DND-41 (cell line): ENCODE data around the gene TET3.

ENCODE experiments used
- EZH2 ChIP-seq: IDR thresholded peaks from 3 replicates; pipeline ENCODE4 v1.6.1; 2012; ENCODE audit warnings: borderline replicate concordance, low read depth, mild to moderate bottlenecking, moderate library complexity, low read length, inconsistent platforms; ENCODE audit not compliant: severe bottlenecking
- TF ChIP-seq, protein P1 (sequence below): IDR thresholded peaks from 2 replicates; pipeline ENCODE4 v1.5.1; 2012; ENCODE audit warnings: borderline replicate concordance, low read length, moderate library complexity, mild to moderate bottlenecking; ENCODE audit not compliant: poor library complexity, severe bottlenecking; ENCODE audit errors: extremely low read depth

DNA sequence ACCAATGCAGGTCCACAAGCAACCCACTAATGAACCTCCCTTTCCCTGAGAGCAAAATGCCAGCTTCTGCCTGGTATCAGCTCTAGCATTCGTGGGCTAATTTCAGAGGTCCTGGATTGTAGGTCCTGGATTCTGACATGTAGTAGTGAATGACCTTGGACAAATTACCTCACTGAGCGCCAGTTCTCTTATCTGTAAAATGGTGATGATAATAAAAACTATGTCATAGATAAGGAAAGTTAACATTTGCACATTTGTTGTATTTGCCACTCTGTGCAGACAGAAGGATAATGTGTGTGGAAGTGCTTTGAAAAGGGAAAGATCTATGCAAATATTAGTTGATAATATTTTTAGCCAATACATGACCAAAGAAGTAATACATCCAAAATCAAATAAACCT, 4.1 kb upstream of the TET3 start:
- TF ChIP-seq, protein P1, sequence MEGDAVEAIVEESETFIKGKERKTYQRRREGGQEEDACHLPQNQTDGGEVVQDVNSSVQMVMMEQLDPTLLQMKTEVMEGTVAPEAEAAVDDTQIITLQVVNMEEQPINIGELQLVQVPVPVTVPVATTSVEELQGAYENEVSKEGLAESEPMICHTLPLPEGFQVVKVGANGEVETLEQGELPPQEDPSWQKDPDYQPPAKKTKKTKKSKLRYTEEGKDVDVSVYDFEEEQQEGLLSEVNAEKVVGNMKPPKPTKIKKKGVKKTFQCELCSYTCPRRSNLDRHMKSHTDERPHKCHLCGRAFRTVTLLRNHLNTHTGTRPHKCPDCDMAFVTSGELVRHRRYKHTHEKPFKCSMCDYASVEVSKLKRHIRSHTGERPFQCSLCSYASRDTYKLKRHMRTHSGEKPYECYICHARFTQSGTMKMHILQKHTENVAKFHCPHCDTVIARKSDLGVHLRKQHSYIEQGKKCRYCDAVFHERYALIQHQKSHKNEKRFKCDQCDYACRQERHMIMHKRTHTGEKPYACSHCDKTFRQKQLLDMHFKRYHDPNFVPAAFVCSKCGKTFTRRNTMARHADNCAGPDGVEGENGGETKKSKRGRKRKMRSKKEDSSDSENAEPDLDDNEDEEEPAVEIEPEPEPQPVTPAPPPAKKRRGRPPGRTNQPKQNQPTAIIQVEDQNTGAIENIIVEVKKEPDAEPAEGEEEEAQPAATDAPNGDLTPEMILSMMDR: no peak
- TF ChIP-seq EZH2: no peak
